ENCODE results near the gene SLC35F1.

- TF ChIP-seq CTCF (IDR thresholded peaks at IDR 0.05) (no peak), POLR2A (IDR thresholded peaks at IDR 0.05) (no peak), POLR2AphosphoS5 (IDR thresholded peaks at IDR 0.05) (no peak), EP300 (IDR thresholded peaks at IDR 0.05) (no peak)
Measured at GRCh38 chr6:117958536-117958935, 51.5 kb downstream of the SLC35F1 start.

Data from upper lobe of left lung (tissue), 4 donors.